AG09309 (cell line): Measurements from ENCODE around the gene UBQLNL.

Source experiments
- DNase-seq: peaks from one replicate; pipeline ENCODE4 v3.0.0-alpha.2; 2010; ENCODE audit warnings: low read depth
- H3K4me3 ChIP-seq: 2 replicates; pipeline ENCODE4 v1.5.1; 2011; ENCODE audit warnings: mild to moderate bottlenecking, low read depth, low read length, moderate library complexity; ENCODE audit not compliant: control insufficient read depth
- CTCF ChIP-seq: IDR thresholded peaks from 2 replicates; pipeline ENCODE4 v1.5.1; 2011; ENCODE audit warnings: mild to moderate bottlenecking, low read depth, low read length, inconsistent platforms; ENCODE audit not compliant: insufficient read depth, control insufficient read depth; ENCODE audit errors: missing control alignments

The UBQLNL gene

DNA sequence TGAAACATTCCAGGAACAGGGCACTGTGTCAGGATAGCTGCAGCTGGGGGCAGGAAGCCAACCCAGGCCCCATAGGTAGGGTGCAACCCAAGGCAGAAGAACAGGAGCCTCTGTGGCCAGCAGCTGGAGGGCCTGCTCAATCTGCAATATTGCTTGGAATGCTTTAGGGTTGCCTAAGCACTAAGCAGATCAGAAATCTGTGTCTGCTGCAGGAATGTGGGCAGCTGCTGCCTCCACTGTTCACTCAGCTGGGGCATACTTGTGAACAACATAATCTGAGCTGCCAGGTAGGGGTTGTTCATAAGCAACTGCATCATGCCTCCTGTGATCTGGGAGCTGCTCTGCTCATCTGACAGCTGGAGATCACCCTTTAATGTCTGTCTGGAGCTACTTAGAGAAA lies 1.7 kb downstream of the UBQLNL start:
- no peak for DNase-seq
- TF ChIP-seq CTCF, result no peak
- H3K4me3 ChIP-seq, result no peak overlapping the region

DNA sequence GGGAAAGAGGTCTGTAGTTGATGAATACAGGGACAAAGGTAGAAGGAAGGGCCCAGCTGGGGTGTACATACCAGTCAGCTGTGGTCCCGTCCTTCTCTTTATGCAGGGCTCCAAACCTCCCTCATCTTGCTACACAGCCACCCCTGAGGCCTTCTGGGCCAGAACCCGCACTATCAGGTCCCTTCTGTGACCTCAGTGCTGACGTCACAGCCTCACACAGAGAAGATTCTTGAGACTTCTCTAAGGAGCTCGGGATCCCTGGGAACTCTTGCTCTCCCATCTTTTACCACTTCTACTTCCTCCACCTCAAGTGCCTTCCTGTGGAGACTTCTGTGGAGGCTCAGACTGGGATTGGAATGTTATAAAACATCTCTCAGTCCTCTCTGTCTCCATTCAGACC lies 6.7 kb downstream of the UBQLNL start, which contains the start of gene UBQLN3:
UBQLN3 (minus strand) TSS at position 155 of the 400 bp plus-strand sequence. CDS start 399 bp downstream, outside the sequence.
- H3K4me3 ChIP-seq, result no peak within 1 kb of the TSS
- no peak for DNase-seq
- no peak for TF ChIP-seq CTCF

GRCh38 chr11:5508605-5509004 lies 7.9 kb downstream of the UBQLNL start:
- TF ChIP-seq CTCF, result no peak
- no peak overlapping the region for H3K4me3 ChIP-seq
- DNase-seq, result no peak

DNA sequence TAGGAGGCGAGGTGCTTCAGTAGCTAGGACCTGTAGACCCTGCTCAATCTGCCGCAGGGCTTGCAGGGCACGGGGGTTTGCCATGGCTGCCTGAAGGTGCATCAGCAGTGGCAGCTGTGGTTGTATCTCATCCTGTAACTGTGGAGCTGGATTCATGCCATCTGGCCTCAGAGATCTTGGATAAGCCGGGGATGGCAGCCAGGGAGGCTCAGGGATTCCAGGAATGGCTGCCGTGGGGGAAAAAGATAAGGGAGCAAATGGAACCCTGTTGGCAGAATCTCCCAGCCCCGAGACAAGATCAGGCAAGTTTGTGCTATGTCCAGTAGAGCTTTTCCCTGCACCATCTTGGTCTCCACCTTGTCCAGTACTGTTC lies 8.6 kb downstream of the UBQLNL start:
- no peak for DNase-seq
- no peak overlapping the region for H3K4me3 ChIP-seq
- TF ChIP-seq CTCF, result no peak

DNA sequence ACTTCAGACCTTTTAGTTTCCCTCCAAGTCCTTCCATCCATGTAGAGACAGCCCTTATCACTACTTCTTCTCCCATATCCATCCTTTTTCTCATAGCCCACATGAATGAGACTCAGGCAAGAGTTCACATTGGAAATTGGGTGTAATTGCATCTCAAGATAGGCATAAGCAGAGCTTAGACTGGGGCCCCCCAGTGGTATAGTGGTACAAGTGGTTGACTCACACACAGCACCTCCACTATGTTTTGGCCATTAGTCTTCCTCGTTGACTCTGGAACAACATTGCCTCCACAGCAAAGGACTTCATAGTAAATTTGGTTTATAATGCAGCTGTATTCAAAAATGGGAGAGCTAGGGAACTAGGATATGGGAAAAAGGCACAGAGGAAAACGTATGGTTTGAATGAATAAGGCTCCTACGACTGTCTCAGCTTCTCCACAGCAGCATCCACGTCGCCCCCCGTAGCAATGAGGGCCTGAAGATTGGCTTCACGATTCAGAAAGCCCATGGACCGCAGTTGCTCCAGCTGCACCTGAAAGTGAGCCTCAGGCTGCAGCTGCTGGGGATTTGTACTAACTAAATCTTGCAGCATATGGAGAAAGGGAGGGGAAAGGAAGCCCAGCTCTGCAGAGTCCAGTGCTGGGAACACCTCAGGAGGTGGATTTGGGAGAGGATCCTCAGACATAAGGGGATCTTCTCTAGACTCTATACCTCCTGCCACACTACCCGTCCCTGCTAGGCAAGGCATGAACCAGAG lies 9.1 kb downstream of the UBQLNL start:
- no peak for TF ChIP-seq CTCF
- no peak overlapping the region for H3K4me3 ChIP-seq
- DNase-seq, result no peak

- H3K4me3 ChIP-seq, result no peak overlapping the region
- DNase-seq, result no peak
- TF ChIP-seq CTCF, result no peak
Measured at GRCh38 chr11:5505363-5506048, 11.0 kb downstream of the UBQLNL start.
